Osteoblast (primary cell): ENCODE data around the gene PIP5K1C. TPM values are rescaled to one million over a fixed set of nuclear protein-coding genes. Genes with fewer than 3 reads are reported as not detected.

ENCODE experiments used
- DNase-seq: peaks from one replicate; pipeline ENCODE4 v3.0.0; 2011; ENCODE audit warnings: low spot score, mixed read lengths; ENCODE audit not compliant: insufficient read length; ENCODE audit errors: missing footprints
- H2AFZ ChIP-seq: 2 replicates; pipeline ENCODE4 v1.6.0; 2011; ENCODE audit warnings: mild to moderate bottlenecking, low read length
- H3K27ac ChIP-seq: 2 replicates; pipeline ENCODE4 v1.5.1; 2011; ENCODE audit warnings: mild to moderate bottlenecking, low read depth, low read length, moderate library complexity
- H3K27me3 ChIP-seq: 2 replicates; pipeline ENCODE4 v1.6.0; 2012; ENCODE audit warnings: mild to moderate bottlenecking, control low read depth, inconsistent platforms, low read length, moderate library complexity; ENCODE audit not compliant: insufficient read depth
- H3K36me3 ChIP-seq: 2 replicates; pipeline ENCODE4 v1.5.1; 2011; ENCODE audit warnings: mild to moderate bottlenecking, low read length, control low read depth, moderate library complexity; ENCODE audit not compliant: insufficient read depth
- H3K4me1 ChIP-seq: 2 replicates; pipeline ENCODE4 v1.5.1; 2011; ENCODE audit warnings: mild to moderate bottlenecking, low read length, control low read depth, moderate library complexity; ENCODE audit not compliant: insufficient read depth
- H3K4me2 ChIP-seq: 2 replicates; pipeline ENCODE4 v1.6.0; 2011; ENCODE audit warnings: mild to moderate bottlenecking, low read length; ENCODE audit not compliant: insufficient read depth
- H3K4me3 ChIP-seq: fragments of 200-600 bp; sonication (generic); 3 replicates; pipeline ENCODE4 v1.5.1; 2012; ENCODE audit warnings: mild to moderate bottlenecking, low read length, inconsistent platforms; ENCODE audit not compliant: insufficient read depth
- H3K79me2 ChIP-seq: 2 replicates; pipeline ENCODE4 v1.6.0; 2012; ENCODE audit warnings: mild to moderate bottlenecking, low read length, control low read depth, inconsistent platforms; ENCODE audit not compliant: insufficient read depth
- H3K9me3 ChIP-seq: 2 replicates; pipeline ENCODE4 v1.5.1; 2011; ENCODE audit warnings: low read depth, low read length, control low read depth
- H4K20me1 ChIP-seq: 2 replicates; pipeline ENCODE4 v1.6.0; 2012; ENCODE audit warnings: mild to moderate bottlenecking, low read length, control low read depth; ENCODE audit not compliant: insufficient read depth
- total RNA-seq: library from RNA; depleted of rRNA; stranded (reverse); fragments of >200 nt; gene quantifications from 2 replicates; pipeline ENCODE4 v1.2.3, GENCODE V29; 2012
- TF ChIP-seq, protein P1 (sequence below): IDR thresholded peaks from 2 replicates; pipeline ENCODE4 v1.5.1; 2011; ENCODE audit warnings: mild to moderate bottlenecking, low read depth, low read length, moderate library complexity; ENCODE audit errors: extremely low read depth

Gene PIP5K1C
- total RNA-seq, 1 donor: 30.4 TPM

DNA sequence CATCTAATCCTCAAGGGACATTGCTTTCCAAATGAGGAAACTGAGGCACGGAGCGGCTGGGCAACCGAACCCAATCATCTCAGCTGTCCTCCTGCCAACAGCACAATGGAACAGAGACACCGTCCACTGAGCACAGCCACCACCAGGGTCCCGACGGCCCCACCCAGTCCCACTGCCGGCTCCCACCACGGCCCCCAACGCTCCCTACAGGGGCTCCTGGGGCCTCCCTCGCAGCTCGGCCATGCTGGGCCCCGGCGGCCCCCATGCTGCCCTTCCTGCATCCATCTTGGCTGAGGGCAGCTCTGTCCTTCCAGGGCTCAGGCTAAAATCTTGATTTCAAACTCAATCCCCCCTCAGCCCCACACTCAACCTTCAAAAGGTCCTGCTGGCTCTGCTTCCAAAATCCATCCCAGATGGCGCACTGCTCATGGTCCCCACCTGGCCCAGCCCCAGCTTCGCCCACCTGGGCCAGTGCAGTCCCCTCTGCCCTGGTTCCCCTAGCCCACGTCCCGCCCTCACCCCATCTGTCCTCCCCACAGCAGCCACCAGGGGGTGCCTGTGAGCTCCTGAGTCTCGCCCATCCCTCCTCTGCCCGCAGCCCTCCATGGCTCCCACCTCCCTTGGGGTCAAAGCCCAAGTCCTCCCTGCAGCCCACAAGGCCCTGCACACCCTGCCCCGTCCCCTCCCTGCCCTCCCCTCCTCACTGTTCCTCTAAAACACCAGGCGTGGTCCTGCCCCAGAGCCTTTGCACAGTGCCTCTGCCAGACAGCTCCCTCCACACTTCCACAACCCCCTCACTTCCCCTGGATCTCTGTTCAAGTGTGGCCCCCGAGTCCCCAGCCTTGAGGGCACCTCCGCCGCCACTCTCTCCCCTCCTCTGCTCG is 7.9 kb downstream of the PIP5K1C start:
- TF ChIP-seq, protein P1, sequence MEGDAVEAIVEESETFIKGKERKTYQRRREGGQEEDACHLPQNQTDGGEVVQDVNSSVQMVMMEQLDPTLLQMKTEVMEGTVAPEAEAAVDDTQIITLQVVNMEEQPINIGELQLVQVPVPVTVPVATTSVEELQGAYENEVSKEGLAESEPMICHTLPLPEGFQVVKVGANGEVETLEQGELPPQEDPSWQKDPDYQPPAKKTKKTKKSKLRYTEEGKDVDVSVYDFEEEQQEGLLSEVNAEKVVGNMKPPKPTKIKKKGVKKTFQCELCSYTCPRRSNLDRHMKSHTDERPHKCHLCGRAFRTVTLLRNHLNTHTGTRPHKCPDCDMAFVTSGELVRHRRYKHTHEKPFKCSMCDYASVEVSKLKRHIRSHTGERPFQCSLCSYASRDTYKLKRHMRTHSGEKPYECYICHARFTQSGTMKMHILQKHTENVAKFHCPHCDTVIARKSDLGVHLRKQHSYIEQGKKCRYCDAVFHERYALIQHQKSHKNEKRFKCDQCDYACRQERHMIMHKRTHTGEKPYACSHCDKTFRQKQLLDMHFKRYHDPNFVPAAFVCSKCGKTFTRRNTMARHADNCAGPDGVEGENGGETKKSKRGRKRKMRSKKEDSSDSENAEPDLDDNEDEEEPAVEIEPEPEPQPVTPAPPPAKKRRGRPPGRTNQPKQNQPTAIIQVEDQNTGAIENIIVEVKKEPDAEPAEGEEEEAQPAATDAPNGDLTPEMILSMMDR: peak; percentile 49
- peaks cover 70% of the 10 kb centered on the region for H4K20me1 ChIP-seq
- no peak overlapping the region for H3K4me3 ChIP-seq
- no peak overlapping the region for H2AFZ ChIP-seq
- no peaks in the 10 kb centered on the region for H3K27me3 ChIP-seq
- no peak overlapping the region for H3K27ac ChIP-seq
- no peaks in the 10 kb centered on the region for H3K4me1 ChIP-seq
- DNase-seq: peak; percentile 95
- H3K4me2 ChIP-seq: no peak overlapping the region
- H3K79me2 ChIP-seq: peaks cover 92% of the 10 kb centered on the region
- no peaks in the 10 kb centered on the region for H3K9me3 ChIP-seq
- peaks cover 3% of the 10 kb centered on the region for H3K36me3 ChIP-seq

DNA sequence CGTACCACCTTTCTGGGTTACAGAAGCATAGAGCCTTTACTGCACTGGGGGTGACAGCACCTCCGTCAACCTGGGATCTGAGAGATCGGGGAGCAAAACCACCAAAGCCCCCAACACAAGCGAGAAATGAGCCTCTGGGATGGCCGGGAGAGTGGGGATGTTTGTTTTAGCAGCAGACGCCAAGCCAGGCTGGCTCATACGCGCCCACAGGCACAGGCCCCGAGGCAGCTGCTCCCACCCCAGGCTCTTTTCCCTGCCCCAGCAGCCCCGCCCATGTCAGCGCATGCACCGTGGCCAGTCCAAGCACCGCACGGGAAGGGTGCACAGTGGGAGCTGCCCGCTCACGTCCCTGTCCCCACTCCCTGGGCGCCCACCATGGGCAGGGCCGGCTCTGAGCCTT is 8.5 kb downstream of the PIP5K1C start:
- Histone ChIP-seq H2AFZ (no peak overlapping the region), H3K27me3 (no peaks in the 10 kb centered on the region), H4K20me1 (peaks cover 66% of the 10 kb centered on the region), H3K4me1 (no peaks in the 10 kb centered on the region), H3K4me3 (no peak overlapping the region), H3K36me3 (peaks cover 3% of the 10 kb centered on the region), H3K27ac (no peak overlapping the region), H3K79me2 (peaks cover 89% of the 10 kb centered on the region), H3K4me2 (no peak overlapping the region), H3K9me3 (no peaks in the 10 kb centered on the region)
- TF ChIP-seq, protein P1: no peak
- DNase-seq: peak; percentile 66

DNA sequence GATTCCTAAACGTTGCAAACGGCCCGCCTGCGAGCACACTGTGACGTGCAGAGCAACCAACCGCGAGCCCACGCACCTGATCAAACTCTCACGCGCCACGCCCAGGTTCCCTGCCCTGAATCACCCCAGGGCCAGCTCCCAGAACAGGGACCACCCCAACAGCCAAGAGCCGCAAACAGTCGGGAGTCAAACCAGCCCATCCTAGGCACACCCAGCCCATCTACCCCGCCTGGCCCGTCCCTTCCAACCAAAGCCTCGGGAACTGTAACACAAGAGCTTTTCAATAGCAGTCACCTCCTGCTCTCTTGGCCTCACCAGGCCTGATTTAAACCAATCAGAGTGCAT is 8.9 kb downstream of the PIP5K1C start:
- Histone ChIP-seq H2AFZ (no peak overlapping the region), H3K27ac (no peak overlapping the region), H3K36me3 (peaks cover 3% of the 10 kb centered on the region), H3K79me2 (peaks cover 85% of the 10 kb centered on the region), H3K9me3 (no peaks in the 10 kb centered on the region), H3K4me2 (no peak overlapping the region), H4K20me1 (peaks cover 66% of the 10 kb centered on the region), H3K4me3 (no peak overlapping the region), H3K4me1 (no peaks in the 10 kb centered on the region), H3K27me3 (no peaks in the 10 kb centered on the region)
- TF ChIP-seq, protein P1: no peak
- peak; percentile 60 for DNase-seq

DNA sequence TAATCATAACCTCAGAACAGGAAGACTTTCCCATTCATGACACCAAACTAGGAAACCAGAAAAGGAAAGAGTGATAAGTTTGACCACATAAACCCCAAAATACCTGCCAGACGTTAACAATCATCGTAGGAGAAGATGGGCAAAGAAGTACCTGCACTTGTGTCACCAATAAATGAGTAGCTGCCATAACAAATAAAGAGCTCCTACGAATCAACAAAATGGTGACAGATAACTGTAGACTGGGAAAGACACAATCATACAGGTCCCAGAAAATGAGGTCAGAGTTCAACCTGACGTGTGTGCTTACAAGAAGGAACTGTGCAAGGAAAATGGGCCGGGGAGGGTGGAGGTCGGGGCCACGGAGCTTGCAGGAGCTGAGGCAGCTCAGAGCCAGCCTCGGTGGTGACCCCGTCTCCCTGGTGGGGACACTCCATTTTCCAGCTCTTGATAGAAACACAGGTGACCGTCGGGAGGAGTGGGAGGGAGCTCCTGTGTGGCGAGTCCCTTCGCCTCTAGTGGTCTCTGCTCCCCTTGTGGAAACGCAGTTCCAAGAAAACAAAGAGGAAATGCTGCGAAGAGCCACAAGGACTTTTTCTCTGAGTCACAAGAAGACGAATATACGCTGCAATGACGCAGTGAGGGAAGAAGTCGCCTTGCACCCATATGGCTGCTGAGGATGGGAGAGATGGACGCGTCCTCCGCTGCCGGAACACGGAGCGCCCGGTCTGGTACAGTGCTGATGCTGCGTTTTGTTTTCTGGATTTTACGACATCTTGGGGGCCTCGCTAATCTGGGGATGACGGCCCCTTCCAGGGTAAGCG is 9.5 kb downstream of the PIP5K1C start:
- Histone ChIP-seq H3K27me3 (no peaks in the 10 kb centered on the region), H3K36me3 (peaks cover 3% of the 10 kb centered on the region), H3K27ac (no peak overlapping the region), H3K4me1 (no peaks in the 10 kb centered on the region), H4K20me1 (peaks cover 61% of the 10 kb centered on the region), H3K4me2 (no peak overlapping the region), H2AFZ (no peak overlapping the region), H3K79me2 (peaks cover 82% of the 10 kb centered on the region), H3K4me3 (no peak overlapping the region), H3K9me3 (no peaks in the 10 kb centered on the region)
- peak; percentile 82 for DNase-seq
- TF ChIP-seq, protein P1: no peak
